ENCODE results near the gene FOXL1.

FOXL1 gene

GRCh38 chr16:86593913-86594620 lies 15.7 kb downstream of the FOXL1 start:
- Histone ChIP-seq H3K4me2 (ENCODE audit: low read length) (no peak overlapping the region), H2BK15ac (replicated peaks; ENCODE audit: low read depth) (no peak overlapping the region), H3K79me2 (ENCODE audit: control insufficient read depth, insufficient read depth, low read length) (no peaks in the 10 kb centered on the region), H2BK120ac (ENCODE audit: low read depth, low read length) (no peak overlapping the region), H4K8ac (ENCODE audit: low read depth, low read length) (no peak overlapping the region), H3K79me1 (ENCODE audit: low read length) (no peaks in the 10 kb centered on the region), H3K18ac (ENCODE audit: low read length) (no peak overlapping the region), H3K36me3 (ENCODE audit: control insufficient read depth, insufficient read depth, low read length) (no peaks in the 10 kb centered on the region), H4K5ac (ENCODE audit: low read length) (no peak overlapping the region), H3K23ac (ENCODE audit: low read length) (no peak overlapping the region), H3K9ac (ENCODE audit: low read length) (no peak overlapping the region), H3K56ac (ENCODE audit: low read length) (no peak overlapping the region), H2BK5ac (ENCODE audit: low read length) (no peak overlapping the region), H3K4ac (ENCODE audit: low read depth, low read length) (no peak overlapping the region), H3K4me1 (ENCODE audit: control insufficient read depth, low read depth, low read length) (no peaks in the 10 kb centered on the region), H3K27me3 (ENCODE audit: insufficient read depth, low read length, poor library complexity) (no peaks in the 10 kb centered on the region), H2AK5ac (ENCODE audit: low read length) (no peak overlapping the region), H3K27ac (ENCODE audit: low read depth, low read length) (no peak overlapping the region), H3K4me3 (ENCODE audit: low read length) (no peak overlapping the region)
- WGBS (ENCODE audit: extremely low coverage, insufficient coverage, low lambda C conversion rate): no CpG with 5 or more reads among the region's 13 CpGs
- no peak for DNase-seq

- Histone ChIP-seq H3K27me3 (ENCODE audit: insufficient read depth, low read length, poor library complexity) (no peaks in the 10 kb centered on the region), H3K9ac (ENCODE audit: low read length) (no peak overlapping the region), H3K56ac (ENCODE audit: low read length) (no peak overlapping the region), H3K4ac (ENCODE audit: low read depth, low read length) (no peak overlapping the region), H3K79me1 (ENCODE audit: low read length) (no peaks in the 10 kb centered on the region), H3K79me2 (ENCODE audit: control insufficient read depth, insufficient read depth, low read length) (no peaks in the 10 kb centered on the region), H3K18ac (ENCODE audit: low read length) (no peak overlapping the region), H4K8ac (ENCODE audit: low read depth, low read length) (no peak overlapping the region), H2AK5ac (ENCODE audit: low read length) (no peak overlapping the region), H3K4me3 (ENCODE audit: low read length) (no peak overlapping the region), H3K27ac (ENCODE audit: low read depth, low read length) (no peak overlapping the region), H3K23ac (ENCODE audit: low read length) (no peak overlapping the region), H2BK15ac (replicated peaks; ENCODE audit: low read depth) (no peak overlapping the region), H2BK5ac (ENCODE audit: low read length) (no peak overlapping the region), H3K4me2 (ENCODE audit: low read length) (no peak overlapping the region), H4K5ac (ENCODE audit: low read length) (no peak overlapping the region), H3K4me1 (ENCODE audit: control insufficient read depth, low read depth, low read length) (no peaks in the 10 kb centered on the region), H2BK120ac (ENCODE audit: low read depth, low read length) (no peak overlapping the region), H3K36me3 (ENCODE audit: control insufficient read depth, insufficient read depth, low read length) (no peaks in the 10 kb centered on the region)
- no peak for DNase-seq
- WGBS (ENCODE audit: extremely low coverage, insufficient coverage, low lambda C conversion rate): no CpG with 5 or more reads among the region's 8 CpGs
These were observed 16.4 kb downstream of the FOXL1 start for GRCh38 chr16:86594721-86595120.

- Histone ChIP-seq H3K36me3 (ENCODE audit: control insufficient read depth, insufficient read depth, low read length) (no peaks in the 10 kb centered on the region), H3K27me3 (ENCODE audit: insufficient read depth, low read length, poor library complexity) (no peaks in the 10 kb centered on the region), H3K9ac (ENCODE audit: low read length) (no peak overlapping the region), H3K27ac (ENCODE audit: low read depth, low read length) (no peak overlapping the region), H2BK120ac (ENCODE audit: low read depth, low read length) (no peak overlapping the region), H3K4me1 (ENCODE audit: control insufficient read depth, low read depth, low read length) (no peaks in the 10 kb centered on the region), H3K79me1 (ENCODE audit: low read length) (no peaks in the 10 kb centered on the region), H2BK5ac (ENCODE audit: low read length) (no peak overlapping the region), H3K18ac (ENCODE audit: low read length) (no peak overlapping the region), H2BK15ac (replicated peaks; ENCODE audit: low read depth) (no peak overlapping the region), H3K56ac (ENCODE audit: low read length) (no peak overlapping the region), H3K79me2 (ENCODE audit: control insufficient read depth, insufficient read depth, low read length) (no peaks in the 10 kb centered on the region), H4K8ac (ENCODE audit: low read depth, low read length) (no peak overlapping the region), H3K23ac (ENCODE audit: low read length) (no peak overlapping the region), H3K4me3 (ENCODE audit: low read length) (no peak overlapping the region), H4K5ac (ENCODE audit: low read length) (no peak overlapping the region), H2AK5ac (ENCODE audit: low read length) (no peak overlapping the region), H3K4ac (ENCODE audit: low read depth, low read length) (no peak overlapping the region), H3K4me2 (ENCODE audit: low read length) (no peak overlapping the region)
- no CpG with 5 or more reads among the region's 10 CpGs for WGBS (ENCODE audit: extremely low coverage, insufficient coverage, low lambda C conversion rate)
- DNase-seq: no peak
These were observed 17.7 kb downstream of the FOXL1 start for GRCh38 chr16:86595983-86596605.

GRCh38 chr16:86597126-86597879 lies 19.0 kb downstream of the FOXL1 start:
- H2AK5ac ChIP-seq (ENCODE audit: low read length): no peak overlapping the region
- no peak overlapping the region for H3K4me2 ChIP-seq (ENCODE audit: low read length)
- no peaks in the 10 kb centered on the region for H3K4me1 ChIP-seq (ENCODE audit: control insufficient read depth, low read depth, low read length)
- H3K4ac ChIP-seq (ENCODE audit: low read depth, low read length): no peak overlapping the region
- H2BK5ac ChIP-seq (ENCODE audit: low read length): no peak overlapping the region
- no peak overlapping the region for H3K27ac ChIP-seq (ENCODE audit: low read depth, low read length)
- no peak overlapping the region for H3K4me3 ChIP-seq (ENCODE audit: low read length)
- no peak overlapping the region for H3K9ac ChIP-seq (ENCODE audit: low read length)
- H3K23ac ChIP-seq (ENCODE audit: low read length): no peak overlapping the region
- no peak overlapping the region for H4K8ac ChIP-seq (ENCODE audit: low read depth, low read length)
- no peak overlapping the region for H4K5ac ChIP-seq (ENCODE audit: low read length)
- H3K79me2 ChIP-seq (ENCODE audit: control insufficient read depth, insufficient read depth, low read length): no peaks in the 10 kb centered on the region
- WGBS (ENCODE audit: extremely low coverage, insufficient coverage, low lambda C conversion rate): no CpG with 5 or more reads among the region's 18 CpGs
- DNase-seq: no peak
- H3K18ac ChIP-seq (ENCODE audit: low read length): no peak overlapping the region
- no peak overlapping the region for H2BK15ac ChIP-seq (replicated peaks; ENCODE audit: low read depth)
- no peak overlapping the region for H3K56ac ChIP-seq (ENCODE audit: low read length)
- H2BK120ac ChIP-seq (ENCODE audit: low read depth, low read length): no peak overlapping the region
- H3K79me1 ChIP-seq (ENCODE audit: low read length): no peaks in the 10 kb centered on the region
- H3K36me3 ChIP-seq (ENCODE audit: control insufficient read depth, insufficient read depth, low read length): no peaks in the 10 kb centered on the region
- H3K27me3 ChIP-seq (ENCODE audit: insufficient read depth, low read length, poor library complexity): no peaks in the 10 kb centered on the region

- Histone ChIP-seq H4K5ac (ENCODE audit: low read length) (no peak overlapping the region), H3K18ac (ENCODE audit: low read length) (no peak overlapping the region), H2AK5ac (ENCODE audit: low read length) (no peak overlapping the region), H4K8ac (ENCODE audit: low read depth, low read length) (no peak overlapping the region), H3K9ac (ENCODE audit: low read length) (no peak overlapping the region), H3K36me3 (ENCODE audit: control insufficient read depth, insufficient read depth, low read length) (no peaks in the 10 kb centered on the region), H2BK120ac (ENCODE audit: low read depth, low read length) (no peak overlapping the region), H2BK5ac (ENCODE audit: low read length) (no peak overlapping the region), H3K4ac (ENCODE audit: low read depth, low read length) (no peak overlapping the region), H3K4me3 (ENCODE audit: low read length) (no peak overlapping the region), H2BK15ac (replicated peaks; ENCODE audit: low read depth) (no peak overlapping the region), H3K4me2 (ENCODE audit: low read length) (no peak overlapping the region), H3K4me1 (ENCODE audit: control insufficient read depth, low read depth, low read length) (no peaks in the 10 kb centered on the region), H3K23ac (ENCODE audit: low read length) (no peak overlapping the region), H3K79me1 (ENCODE audit: low read length) (no peaks in the 10 kb centered on the region), H3K27me3 (ENCODE audit: insufficient read depth, low read length, poor library complexity) (no peaks in the 10 kb centered on the region), H3K56ac (ENCODE audit: low read length) (no peak overlapping the region), H3K79me2 (ENCODE audit: control insufficient read depth, insufficient read depth, low read length) (no peaks in the 10 kb centered on the region), H3K27ac (ENCODE audit: low read depth, low read length) (no peak overlapping the region)
- no CpG with 5 or more reads among the region's 7 CpGs for WGBS (ENCODE audit: extremely low coverage, insufficient coverage, low lambda C conversion rate)
- DNase-seq: no peak
These were observed 19.7 kb downstream of the FOXL1 start for GRCh38 chr16:86597880-86598606.

Data from mesendoderm (in vitro differentiated cells).